ENCODE results near the gene CENPT.

The CENPT gene

GRCh38 chr16:67807148-67807682 lies 40.3 kb downstream of the CENPT start:
- DNase-seq = no peak

- DNase-seq = peak; percentile 85
Measured at GRCh38 chr16:67806428-67807147, 40.9 kb downstream of the CENPT start, which contains the start of the genes RANBP10 and TSNAXIP1. Gene RANBP10 (minus strand): TSS chr16:67806560. CDS start chr16:67806536, 24 bp downstream. Gene TSNAXIP1 (plus strand): TSS chr16:67806889. CDS start chr16:67807150, 261 bp downstream.

- DNase-seq = no peak
Measured at GRCh38 chr16:67805718-67806427, 41.6 kb downstream of the CENPT start.

GRCh38 chr16:67804853-67805542 lies 42.5 kb downstream of the CENPT start:
- DNase-seq = no peak

- no peak for DNase-seq
Measured at GRCh38 chr16:67803894-67804293, 43.6 kb downstream of the CENPT start.

GRCh38 chr16:67801883-67802282 lies 45.6 kb downstream of the CENPT start:
- no peak for DNase-seq

- DNase-seq = no peak
Measured at GRCh38 chr16:67801241-67801640, 46.3 kb downstream of the CENPT start.

- no peak for DNase-seq
Measured at GRCh38 chr16:67800338-67800926, 47.1 kb downstream of the CENPT start.

GRCh38 chr16:67796099-67796718 lies 51.3 kb downstream of the CENPT start:
- no peak for DNase-seq

GRCh38 chr16:67790071-67790470 lies 57.4 kb downstream of the CENPT start:
- DNase-seq = no peak

GRCh38 chr16:67786491-67786890 lies 61.0 kb downstream of the CENPT start:
- no peak for DNase-seq

- DNase-seq = no peak
Measured at GRCh38 chr16:67783353-67783725, 64.2 kb downstream of the CENPT start.

GRCh38 chr16:67782567-67783352 lies 64.7 kb downstream of the CENPT start:
- no peak for DNase-seq

GRCh38 chr16:67781565-67781921 lies 66.0 kb downstream of the CENPT start:
- DNase-seq = no peak

GRCh38 chr16:67780847-67781564 lies 66.5 kb downstream of the CENPT start:
- no peak for DNase-seq

- no peak for DNase-seq
Measured at GRCh38 chr16:67779256-67780014, 68.1 kb downstream of the CENPT start.
